SKM-1 (cell line): ENCODE results near the gene PRKG1.
"Not testable (repeated sequence)": the region's sequence is repeated elsewhere in the genome, so short reads cannot be mapped to it uniquely, and the experiment has no call there.

Source experiments
- DNase-seq: peaks from one replicate; lab custom pipeline; 2025; ENCODE audit not compliant: unreplicated experiment; lab: John Stamatoyannopoulos, UW

The PRKG1 gene

GRCh38 chr10:52145636-52146035, 1071.3 kb downstream of the PRKG1 start:
- DNase-seq = no peak

- no peak for DNase-seq
Observed at GRCh38 chr10:52146766-52147165, 1072.5 kb downstream of the PRKG1 start.

- DNase-seq = no peak
Observed at GRCh38 chr10:52170776-52171175, 1096.5 kb downstream of the PRKG1 start.

- DNase-seq = no peak
Observed at GRCh38 chr10:52172581-52172980, 1098.3 kb downstream of the PRKG1 start.

GRCh38 chr10:52185256-52185655, 1111.0 kb downstream of the PRKG1 start:
- DNase-seq = no peak

- no peak for DNase-seq
Observed at GRCh38 chr10:52187521-52188258, 1113.4 kb downstream of the PRKG1 start.

- no peak for DNase-seq
Observed at GRCh38 chr10:52191049-52191448, 1116.8 kb downstream of the PRKG1 start.

GRCh38 chr10:52194191-52194590, 1119.9 kb downstream of the PRKG1 start:
- no peak for DNase-seq

- DNase-seq = no peak
Observed at GRCh38 chr10:52194716-52195115, 1120.4 kb downstream of the PRKG1 start.

GRCh38 chr10:52197098-52197497, 1122.8 kb downstream of the PRKG1 start:
- no peak for DNase-seq

GRCh38 chr10:52198540-52198939, 1124.3 kb downstream of the PRKG1 start:
- no peak for DNase-seq

- not testable (repeated sequence) for DNase-seq
Observed at GRCh38 chr10:52204906-52205305, 1130.6 kb downstream of the PRKG1 start.

GRCh38 chr10:52208365-52208764, 1134.1 kb downstream of the PRKG1 start:
- DNase-seq = no peak

- no peak for DNase-seq
Observed at GRCh38 chr10:52210161-52210560, 1135.9 kb downstream of the PRKG1 start.

GRCh38 chr10:52212062-52212461, 1137.8 kb downstream of the PRKG1 start:
- DNase-seq = no peak

GRCh38 chr10:52212802-52213201, 1138.5 kb downstream of the PRKG1 start:
- no peak for DNase-seq

GRCh38 chr10:52213321-52213752, 1139.0 kb downstream of the PRKG1 start:
- DNase-seq = no peak

- DNase-seq = peak; percentile 47
Observed at GRCh38 chr10:52215745-52216361, 1141.6 kb downstream of the PRKG1 start.

GRCh38 chr10:52216852-52217251, 1142.6 kb downstream of the PRKG1 start:
- no peak for DNase-seq

- DNase-seq = no peak
Observed at GRCh38 chr10:52217531-52217930, 1143.2 kb downstream of the PRKG1 start.

GRCh38 chr10:52220947-52221346, 1146.7 kb downstream of the PRKG1 start:
- DNase-seq = no peak

GRCh38 chr10:52221923-52222322, 1147.6 kb downstream of the PRKG1 start:
- no peak for DNase-seq
